Measurements from ENCODE around the gene RPTOR.

Gene RPTOR

DNA sequence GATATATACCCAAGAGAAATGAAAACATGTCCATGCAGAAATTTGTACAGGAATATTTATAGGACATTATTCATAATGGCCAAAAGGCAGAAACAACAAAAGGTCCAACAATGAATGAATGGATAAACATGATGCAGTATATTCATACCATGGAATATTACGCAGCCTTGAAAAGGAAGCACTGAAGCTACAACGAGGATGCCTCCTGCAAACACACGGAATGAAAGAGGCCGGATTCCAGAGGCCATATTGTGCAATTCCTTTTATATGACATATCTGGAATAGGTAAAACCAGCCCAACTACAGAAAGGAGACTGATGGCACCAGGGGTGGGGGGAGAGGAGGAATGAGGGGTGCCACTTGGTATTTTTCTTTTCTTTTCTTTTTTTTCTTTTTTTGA lies 432.5 kb downstream of the RPTOR start:
- no peak for DNase-seq (ENCODE audit: low read depth in 2 of 2)

DNA sequence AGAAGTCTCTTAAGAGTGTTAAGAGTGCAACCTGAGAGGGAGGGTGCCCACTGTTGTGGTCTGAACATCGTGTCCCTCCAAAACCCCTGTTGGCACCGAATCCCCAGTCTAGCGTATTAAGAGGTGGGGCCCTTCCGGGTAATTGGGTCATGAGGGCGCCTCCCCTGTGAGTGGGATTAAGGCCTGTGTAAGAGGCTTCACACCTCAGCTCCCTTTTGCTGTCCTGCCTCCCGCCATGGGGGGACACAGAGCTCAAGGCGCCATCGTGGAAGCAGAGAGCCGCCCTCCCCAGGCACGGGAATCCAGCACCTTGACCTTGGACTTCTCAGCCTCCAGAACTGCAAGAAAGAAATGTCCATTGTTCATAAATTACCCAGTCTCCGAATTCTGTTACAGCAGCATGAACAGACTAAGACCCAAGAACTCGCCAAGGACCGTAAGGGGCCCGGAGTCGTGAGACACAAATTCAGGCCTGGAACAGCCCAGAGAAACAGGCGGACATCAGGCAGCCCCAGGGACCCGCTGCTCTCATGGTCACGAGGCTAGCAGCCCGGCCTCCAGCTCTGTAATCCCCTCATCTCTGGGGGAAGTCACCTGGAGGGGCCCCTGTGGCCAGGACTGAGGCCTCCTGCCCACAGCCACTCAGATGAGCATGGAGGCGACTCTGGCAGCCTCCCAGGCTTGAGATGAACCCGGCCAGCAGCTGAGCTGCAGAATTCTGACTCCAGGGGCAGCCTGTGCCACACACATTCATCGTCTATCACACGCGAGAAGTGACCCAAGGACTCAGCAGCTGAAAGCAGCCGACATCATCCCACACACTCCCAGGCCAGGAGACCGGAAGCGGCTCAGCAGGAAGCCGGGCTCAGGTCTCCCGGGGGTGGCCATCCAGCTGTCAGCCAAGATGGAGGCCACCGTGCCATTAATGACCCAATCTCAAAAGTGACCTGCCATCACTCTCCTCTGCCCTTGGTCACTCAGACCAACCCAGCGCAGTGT lies 434.2 kb downstream of the RPTOR start:
- DNase-seq (ENCODE audit: low read depth in 2 of 2): no peak

DNA sequence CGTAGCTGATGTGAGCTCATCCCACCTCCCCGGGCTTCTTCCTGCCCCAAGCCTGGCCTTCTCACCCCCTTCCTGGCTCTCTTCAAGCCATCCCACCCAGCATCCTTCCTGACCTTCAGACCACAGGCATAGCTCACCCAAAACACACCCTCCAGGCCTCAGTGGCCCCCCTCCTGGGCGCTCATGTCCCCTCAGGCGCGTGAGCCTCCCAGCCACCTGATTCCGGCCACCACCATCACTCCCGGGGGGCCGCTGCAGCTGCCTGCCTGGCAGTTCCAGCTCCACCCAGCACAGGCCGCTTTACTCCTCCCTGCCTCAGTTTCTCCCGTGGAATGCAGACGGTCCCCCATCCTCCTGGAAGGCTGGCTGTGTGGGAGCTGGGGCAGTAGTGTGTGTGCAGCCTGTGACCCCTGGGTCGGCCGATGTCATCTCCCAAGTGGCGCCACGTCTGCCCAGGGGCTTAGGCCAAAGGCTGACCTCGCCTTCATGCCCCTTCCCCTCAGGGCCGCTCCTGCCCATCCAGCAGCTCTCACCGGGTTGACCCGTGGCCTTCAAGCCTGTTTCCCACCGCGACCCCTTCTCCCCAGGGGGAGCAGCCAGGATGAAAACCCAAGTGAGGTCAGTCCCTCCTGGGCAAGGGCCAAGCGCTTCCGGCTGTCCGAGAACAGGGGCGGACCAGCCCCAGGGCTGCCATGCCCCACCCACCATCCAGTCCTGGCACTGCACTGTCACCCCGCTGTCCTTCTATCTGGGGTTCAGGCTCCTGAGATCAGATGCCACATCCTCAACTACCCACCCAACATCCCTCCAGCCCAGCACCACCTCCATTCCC lies 435.1 kb downstream of the RPTOR start:
- no peak for DNase-seq (ENCODE audit: low read depth in 2 of 2)

- no peak for DNase-seq (ENCODE audit: low read depth in 2 of 2)
Observed at GRCh38 chr17:80980397-80981061, 435.9 kb downstream of the RPTOR start.

DNA sequence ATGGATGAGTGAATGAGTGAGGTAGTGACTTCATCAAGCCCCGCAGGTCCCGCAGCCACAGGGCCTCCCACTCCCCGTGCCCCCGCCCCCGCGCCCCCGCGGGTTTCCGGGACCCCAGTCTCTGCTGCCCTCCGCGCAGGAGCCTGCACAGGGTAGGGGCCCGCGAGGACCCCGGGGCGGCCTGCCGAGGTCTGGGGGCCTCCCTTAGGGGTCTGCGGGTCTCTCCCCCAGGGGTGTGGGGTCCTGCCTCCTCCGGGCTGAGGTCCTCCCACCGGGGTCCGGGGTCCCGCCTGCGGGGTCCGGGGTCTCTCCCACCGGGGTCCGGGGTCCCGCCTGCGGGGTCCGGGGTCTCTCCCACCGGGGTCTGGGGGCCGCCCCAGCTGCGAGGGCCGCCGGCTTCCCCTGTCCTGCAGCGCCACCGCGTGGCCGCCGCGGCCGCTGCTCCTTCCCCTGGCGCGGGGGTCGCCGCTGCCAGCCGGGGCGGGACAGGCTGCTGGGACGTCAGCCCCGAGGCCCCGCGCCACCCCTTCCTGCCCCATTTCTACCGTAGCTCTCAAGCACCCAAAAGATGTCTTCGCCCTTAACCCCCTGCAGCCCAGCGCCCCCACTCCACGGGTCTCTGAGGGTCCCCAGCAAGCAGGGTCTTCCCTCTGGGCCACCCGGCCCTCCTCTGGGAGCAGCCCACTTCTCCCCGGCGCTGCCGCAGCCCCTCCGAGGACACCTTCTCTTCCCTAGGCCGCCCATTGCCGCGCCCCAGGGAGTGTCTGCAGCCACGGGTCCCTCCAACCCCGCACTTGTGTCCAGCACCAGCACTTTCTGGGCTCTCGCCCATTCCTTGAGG lies 436.6 kb downstream of the RPTOR start:
- no peak for DNase-seq (ENCODE audit: low read depth in 2 of 2)

GRCh38 chr17:80981929-80982425 lies 437.3 kb downstream of the RPTOR start:
- DNase-seq (ENCODE audit: low read depth in 2 of 2): no peak

GRCh38 chr17:80982426-80982974 lies 437.9 kb downstream of the RPTOR start:
- no peak for DNase-seq (ENCODE audit: low read depth in 2 of 2)

DNA sequence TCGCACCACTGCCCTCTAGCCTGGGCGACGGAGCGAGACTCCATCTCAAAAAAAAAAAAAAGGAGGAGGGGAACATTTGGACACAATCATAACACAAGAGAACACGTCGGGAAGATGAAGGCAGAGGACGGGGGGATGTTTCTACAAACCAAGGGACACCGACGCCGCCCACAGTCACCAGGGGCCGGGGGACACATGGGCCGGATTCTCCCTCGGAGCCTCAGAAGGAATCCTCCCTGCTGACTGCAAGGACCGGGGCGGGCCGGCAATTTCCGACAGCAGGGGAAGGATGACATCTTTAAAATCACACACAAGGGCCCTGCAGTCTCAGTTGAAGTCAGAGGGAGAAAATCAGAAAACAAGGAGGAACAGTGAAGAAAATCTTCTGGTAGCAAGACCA lies 438.9 kb downstream of the RPTOR start:
- DNase-seq (ENCODE audit: low read depth in 2 of 2): no peak

GRCh38 chr17:80984749-80985148 lies 440.1 kb downstream of the RPTOR start:
- DNase-seq (ENCODE audit: low read depth in 2 of 2): peak; percentile 90 to 91

DNA sequence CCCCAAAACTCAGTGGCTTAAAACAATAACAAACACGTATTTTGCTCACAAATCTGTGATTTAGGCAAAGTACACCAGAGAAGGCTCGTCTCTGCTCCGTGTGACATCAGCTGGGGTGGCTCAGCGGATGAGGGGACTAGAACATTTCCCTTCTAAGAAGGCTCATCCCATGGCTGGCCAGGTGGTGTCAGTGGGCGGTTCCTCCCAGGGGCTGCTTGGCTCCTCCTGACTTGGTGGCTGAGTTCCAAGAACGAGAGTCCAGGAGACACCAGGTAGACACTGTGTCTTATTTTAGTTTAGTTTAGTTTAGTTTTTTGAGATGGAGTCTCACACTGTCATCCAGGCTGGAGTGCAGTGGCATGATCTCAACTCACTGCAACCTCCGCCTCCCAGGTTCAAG lies 441.4 kb downstream of the RPTOR start:
- DNase-seq (ENCODE audit: low read depth in 2 of 2): no peak

DNA sequence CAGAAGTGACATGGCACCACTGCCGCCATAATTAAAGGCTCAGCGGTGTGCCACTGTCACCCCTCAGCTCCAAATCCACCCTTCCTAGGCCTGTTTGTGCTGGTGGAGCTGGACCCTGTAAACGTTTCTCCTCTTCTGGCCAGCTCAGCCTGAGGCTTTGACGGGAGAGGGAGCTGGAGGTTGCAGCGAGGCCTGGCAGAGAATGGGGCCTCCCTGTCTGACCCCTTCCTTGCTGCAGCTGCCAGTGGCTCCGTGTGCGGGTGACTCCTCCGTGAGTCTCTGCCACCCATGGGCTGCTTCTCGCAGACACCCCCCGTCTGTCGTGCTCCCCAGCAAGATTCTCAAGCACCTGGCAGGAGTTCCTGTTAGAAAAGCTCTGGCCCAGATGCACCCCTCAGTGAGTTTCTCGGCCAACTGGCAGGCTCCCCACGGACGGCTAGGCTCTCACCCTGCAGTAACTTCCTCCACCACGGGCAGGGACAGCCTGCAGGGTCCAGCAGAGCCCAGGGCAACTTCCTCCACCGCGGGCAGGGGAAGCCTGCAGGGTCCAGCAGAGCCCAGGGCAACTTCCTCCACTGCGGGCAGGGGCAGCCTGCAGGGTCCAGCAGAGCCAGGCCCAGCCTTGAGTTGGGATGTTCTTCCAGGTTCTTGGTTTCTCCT lies 442.3 kb downstream of the RPTOR start:
- no peak for DNase-seq (ENCODE audit: low read depth in 2 of 2)

- DNase-seq (ENCODE audit: low read depth in 2 of 2): no peak
Observed at GRCh38 chr17:80987941-80988461, 443.4 kb downstream of the RPTOR start.

- no peak for DNase-seq (ENCODE audit: low read depth in 2 of 2)
Observed at GRCh38 chr17:80989586-80989913, 444.9 kb downstream of the RPTOR start.

DNA sequence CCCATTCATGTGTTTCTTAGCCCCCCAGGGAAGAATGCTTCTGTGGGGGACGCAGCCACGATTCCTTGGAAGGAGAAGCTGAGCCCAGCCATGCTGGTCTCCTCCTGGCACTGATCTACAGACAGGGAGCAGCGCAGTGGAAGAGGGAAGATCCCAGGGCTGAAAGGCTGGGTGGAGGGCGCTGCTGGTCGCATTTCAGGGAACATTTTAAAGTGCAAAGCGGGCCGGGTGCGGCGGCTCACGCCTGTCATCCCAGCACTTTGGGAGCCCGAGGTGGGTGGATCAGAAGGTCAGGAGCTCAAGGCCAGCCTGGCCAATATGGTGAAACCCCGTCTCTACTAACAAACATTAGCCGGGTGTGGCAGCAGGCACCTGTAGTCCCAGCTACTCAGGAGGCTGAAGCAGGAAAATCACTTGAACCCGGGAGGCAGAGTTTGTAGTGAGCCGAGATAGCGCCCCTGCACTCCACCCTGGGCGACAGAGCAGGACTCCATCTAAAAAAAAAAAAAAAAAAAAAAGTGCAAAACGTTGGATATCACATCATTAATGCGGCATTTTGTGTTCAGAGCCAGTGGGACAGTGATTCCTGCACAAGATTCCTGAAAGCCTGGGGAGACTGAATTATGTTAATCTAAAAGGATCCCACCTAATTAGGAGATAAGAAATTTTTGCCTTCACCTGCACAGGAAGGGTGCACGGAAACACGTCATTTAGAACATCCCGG lies 446.4 kb downstream of the RPTOR start:
- no peak for DNase-seq (ENCODE audit: low read depth in 2 of 2)

DNA sequence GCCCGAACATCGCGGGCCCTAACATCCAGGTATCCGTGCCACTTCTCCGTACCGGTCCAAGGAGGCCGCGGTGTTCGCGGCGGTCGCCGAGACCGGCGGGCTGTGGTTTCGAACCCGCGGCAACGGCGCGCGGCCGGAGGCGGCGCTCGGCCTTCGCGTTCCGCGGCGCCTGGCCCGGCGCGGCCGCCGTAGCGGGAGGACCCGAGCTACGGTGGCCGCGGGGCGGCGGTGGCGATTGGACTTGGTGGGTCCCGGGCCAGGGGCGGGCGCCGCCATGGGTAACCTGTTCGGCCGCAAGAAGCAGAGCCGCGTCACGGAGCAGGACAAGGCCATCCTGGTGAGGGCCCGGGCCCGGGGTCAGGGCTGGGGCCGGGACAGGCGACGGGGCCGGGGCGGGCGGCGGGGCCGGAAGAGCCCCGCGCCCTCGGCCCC lies 447.0 kb downstream of the RPTOR start, which contains the start of gene CHMP6:
CHMP6 (plus strand) TSS at position 197 of the 432 bp plus-strand sequence; CDS start at position 275, 78 bp downstream.
- peak; percentile 53 to 60 for DNase-seq (ENCODE audit: low read depth in 2 of 2)

GRCh38 chr17:80992077-80992947 lies 447.7 kb downstream of the RPTOR start:
- no peak for DNase-seq (ENCODE audit: low read depth in 2 of 2)

DNA sequence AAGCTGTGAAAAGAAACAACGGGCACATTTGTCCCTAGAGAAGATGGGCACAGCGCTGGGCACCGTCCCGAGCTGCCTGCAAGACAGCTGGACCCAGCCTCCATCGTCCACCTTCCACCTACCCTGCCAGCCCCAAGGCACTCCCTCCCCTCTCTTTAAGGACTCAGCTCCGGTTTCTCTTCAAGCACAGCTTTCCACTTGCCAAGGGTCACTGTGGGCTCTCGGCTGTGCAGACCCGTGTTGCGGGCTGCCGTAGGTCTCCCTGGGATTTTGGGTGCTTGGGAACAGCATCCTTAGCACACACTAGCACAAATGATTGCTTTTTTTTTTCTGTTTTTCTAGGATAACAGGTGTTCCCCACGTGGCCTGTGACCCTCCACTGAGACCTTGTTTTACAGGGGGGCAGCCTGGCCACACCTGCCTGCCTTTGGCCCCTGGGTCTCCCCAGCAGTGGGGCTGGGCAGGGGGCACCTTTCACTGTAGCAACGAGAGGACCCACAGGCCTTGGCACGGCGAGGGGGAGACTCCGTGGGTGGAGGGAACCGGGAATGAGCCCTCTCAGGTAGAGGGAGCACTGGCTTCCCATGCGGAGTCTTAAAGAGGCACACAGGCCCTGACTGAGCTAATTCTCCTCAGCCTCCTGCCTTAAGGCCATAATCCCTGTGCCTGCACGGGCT lies 448.4 kb downstream of the RPTOR start:
- DNase-seq (ENCODE audit: low read depth in 2 of 2): no peak

DNA sequence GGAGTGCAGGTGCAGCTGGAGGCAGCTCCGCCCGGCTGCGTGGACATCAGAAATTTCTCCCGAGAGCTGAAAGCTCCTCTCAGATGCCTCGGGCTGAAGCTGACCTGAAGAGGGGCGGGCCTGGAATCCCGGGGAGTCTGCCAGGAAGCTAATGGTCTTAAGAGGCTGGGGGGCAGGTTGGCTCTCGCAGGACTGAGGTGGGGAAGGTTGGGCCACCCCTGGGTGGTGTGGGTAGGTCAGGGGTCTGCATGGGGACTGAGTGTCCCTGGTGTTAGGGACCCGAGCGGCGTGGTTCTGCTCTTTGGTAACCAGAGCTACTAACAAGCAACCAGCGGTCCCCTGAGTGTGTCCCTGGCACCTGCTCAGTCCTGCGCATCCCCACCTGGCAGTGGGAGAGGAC lies 450.5 kb downstream of the RPTOR start:
- DNase-seq (ENCODE audit: low read depth in 2 of 2): no peak

Measured in fibroblast of skin of left quadriceps (primary cell).